OCI-LY3 (cell line): Measurements from ENCODE around the gene TMEM98.
A peak's percentile ranks its signal among the peaks of the same experiment; 100 is the strongest.

Experiments used
- H2AFZ ChIP-seq: fragments of 200-600, 300-600 bp; shearing (Covaris generic); 2 replicates; pipeline ENCODE4 v1.6.0; 2014; ENCODE audit warnings: antibody characterized with exemption, low read depth, low read length
- H3K27ac ChIP-seq: fragments of 200-600, 300-600 bp; sonication (generic); 2 replicates; pipeline ENCODE4 v1.5.1; 2014; ENCODE audit warnings: mild to moderate bottlenecking, low read length, moderate library complexity, mixed read lengths
- H3K27me3 ChIP-seq: fragments of 200-600, 300-600 bp; sonication (generic); 2 replicates; pipeline ENCODE4 v1.6.1; 2014; ENCODE audit warnings: low read depth, low read length, mixed read lengths
- H3K36me3 ChIP-seq: fragments of 200-600, 300-600 bp; sonication (generic); replicated peaks from 2 replicates; pipeline ENCODE3; 2014; ENCODE audit warnings: low read depth, low read length, mixed read lengths
- H3K4me1 ChIP-seq: fragments of 300-600, 200-600 bp; sonication (generic); 2 replicates; pipeline ENCODE4 v1.6.1; 2014; ENCODE audit warnings: low read length, mixed read lengths
- H3K4me2 ChIP-seq: fragments of 200-600, 300-600 bp; sonication (generic); 2 replicates; pipeline ENCODE4 v1.6.1; 2014; ENCODE audit warnings: low read length, mixed read lengths
- H3K4me3 ChIP-seq: fragments of 300-600, 200-600 bp; sonication (generic); 2 replicates; pipeline ENCODE4 v1.5.1; 2014; ENCODE audit warnings: antibody characterized with exemption, mild to moderate bottlenecking, low read length, moderate library complexity
- H3K79me2 ChIP-seq: fragments of 300-600, 200-600 bp; shearing (Covaris generic); 2 replicates; pipeline ENCODE4 v1.6.1; 2014; ENCODE audit warnings: mild to moderate bottlenecking, low read length, mixed read lengths
- H3K9ac ChIP-seq: fragments of 300-600, 200-600 bp; shearing (Covaris generic); 2 replicates; pipeline ENCODE4 v1.6.0; 2014; ENCODE audit warnings: mild to moderate bottlenecking, low read length, moderate library complexity
- H3K9me3 ChIP-seq: fragments of 200-600, 300-600 bp; shearing (Covaris generic); 2 replicates; pipeline ENCODE4 v1.6.1; 2014; ENCODE audit warnings: low read length, mixed read lengths; ENCODE audit not compliant: insufficient read depth
- H4K20me1 ChIP-seq: fragments of 200-600, 300-600 bp; sonication (generic); 2 replicates; pipeline ENCODE4 v1.6.1; 2016; ENCODE audit warnings: low read length, mixed read lengths; ENCODE audit not compliant: insufficient read depth
- CTCF ChIP-seq: fragments of 200-600, 300-600 bp; sonication (generic); IDR thresholded peaks from 2 replicates; pipeline ENCODE4 v1.5.1; 2014; ENCODE audit warnings: antibody characterized with exemption, low read length, low read depth
- EZH2phosphoT487 ChIP-seq: fragments of 200-600 bp; shearing (Covaris generic); IDR thresholded peaks from 2 replicates; pipeline ENCODE4 v1.6.1; 2018; ENCODE audit warnings: antibody characterized with exemption, mixed run types, low read depth

The TMEM98 gene

GRCh38 chr17:32903774-32904673, 23.9 kb upstream of the TMEM98 start:
- H3K27me3 ChIP-seq: no peaks in the 10 kb centered on the region
- H3K4me1 ChIP-seq: no peaks in the 10 kb centered on the region
- H3K4me2 ChIP-seq: no peak overlapping the region
- H4K20me1 ChIP-seq: no peaks in the 10 kb centered on the region
- H3K9ac ChIP-seq: no peak overlapping the region
- H3K4me3 ChIP-seq: no peak overlapping the region
- peaks cover 4% of the 10 kb centered on the region; the same call in 1 of the 2 replicates for H3K9me3 ChIP-seq
- H3K27ac ChIP-seq: no peak overlapping the region
- TF ChIP-seq EZH2phosphoT487: no peak
- TF ChIP-seq CTCF: no peak
- no peaks in the 10 kb centered on the region for H3K79me2 ChIP-seq
- H2AFZ ChIP-seq: peak overlapping the region; percentile 52; the same call in 1 of the 2 replicates
- no peaks in the 10 kb centered on the region for H3K36me3 ChIP-seq

- no peaks in the 10 kb centered on the region for H3K27me3 ChIP-seq
- no peak overlapping the region for H2AFZ ChIP-seq
- H3K9ac ChIP-seq: no peak overlapping the region
- no peaks in the 10 kb centered on the region for H3K79me2 ChIP-seq
- H3K27ac ChIP-seq: no peak overlapping the region
- H3K36me3 ChIP-seq: no peaks in the 10 kb centered on the region
- H3K4me2 ChIP-seq: no peak overlapping the region
- peaks cover 4% of the 10 kb centered on the region; the same call in 1 of the 2 replicates for H3K9me3 ChIP-seq
- H4K20me1 ChIP-seq: no peaks in the 10 kb centered on the region
- TF ChIP-seq EZH2phosphoT487: no peak
- no peak for TF ChIP-seq CTCF
- H3K4me1 ChIP-seq: peaks cover 2% of the 10 kb centered on the region; the same call in 1 of the 2 replicates
- no peak overlapping the region for H3K4me3 ChIP-seq
Observed at GRCh38 chr17:32904891-32905290, 23.1 kb upstream of the TMEM98 start.

GRCh38 chr17:32907583-32907982, 20.4 kb upstream of the TMEM98 start:
- no peak overlapping the region for H3K4me3 ChIP-seq
- H3K4me2 ChIP-seq: no peak overlapping the region
- no peaks in the 10 kb centered on the region for H3K9me3 ChIP-seq
- no peaks in the 10 kb centered on the region for H3K36me3 ChIP-seq
- no peak overlapping the region for H3K27ac ChIP-seq
- no peaks in the 10 kb centered on the region for H4K20me1 ChIP-seq
- H3K79me2 ChIP-seq: no peaks in the 10 kb centered on the region
- H3K9ac ChIP-seq: no peak overlapping the region
- TF ChIP-seq EZH2phosphoT487: no peak
- TF ChIP-seq CTCF: no peak
- H3K4me1 ChIP-seq: peaks cover 6% of the 10 kb centered on the region
- no peaks in the 10 kb centered on the region for H3K27me3 ChIP-seq
- H2AFZ ChIP-seq: no peak overlapping the region

- no peaks in the 10 kb centered on the region for H3K9me3 ChIP-seq
- TF ChIP-seq CTCF: peak; percentile 84
- TF ChIP-seq EZH2phosphoT487: no peak
- H3K4me1 ChIP-seq: peaks cover 8% of the 10 kb centered on the region
- no peaks in the 10 kb centered on the region for H3K27me3 ChIP-seq
- peak overlapping the region; percentile 100 for H2AFZ ChIP-seq
- no peaks in the 10 kb centered on the region for H4K20me1 ChIP-seq
- H3K9ac ChIP-seq: peak overlapping the region; percentile 38
- no peaks in the 10 kb centered on the region for H3K79me2 ChIP-seq
- no peak overlapping the region for H3K27ac ChIP-seq
- H3K4me2 ChIP-seq: peak overlapping the region; percentile 46
- H3K4me3 ChIP-seq: no peak overlapping the region
- no peaks in the 10 kb centered on the region for H3K36me3 ChIP-seq
Observed at GRCh38 chr17:32909787-32910369, 18.1 kb upstream of the TMEM98 start.
